NCI-H345 treated with DMSO at 0.1 percent for 48 hours (cell line): ENCODE measurements around the gene ZBTB8B.
"Not testable (repeated sequence)": the region's sequence is repeated elsewhere in the genome, so short reads cannot be mapped to it uniquely, and the experiment has no call there.

Experiments used
- DNase-seq: peaks from one replicate; lab custom pipeline; 2025; ENCODE audit not compliant: unreplicated experiment; lab: John Stamatoyannopoulos, UW

The ZBTB8B gene

GRCh38 chr1:32468791-32469190 is 3.9 kb downstream of the ZBTB8B start:
- DNase-seq: no peak

GRCh38 chr1:32470431-32470830 is 5.6 kb downstream of the ZBTB8B start:
- no peak for DNase-seq

GRCh38 chr1:32470991-32471694 is 6.3 kb downstream of the ZBTB8B start:
- no peak for DNase-seq

- no peak for DNase-seq
Observed at GRCh38 chr1:32471695-32472362, 7.0 kb downstream of the ZBTB8B start.

- not testable (repeated sequence) for DNase-seq
Observed at GRCh38 chr1:32472966-32473365, 8.1 kb downstream of the ZBTB8B start.

- DNase-seq: peak; percentile 55
Observed at GRCh38 chr1:32474954-32475353, 10.1 kb downstream of the ZBTB8B start.

- no peak for DNase-seq
Observed at GRCh38 chr1:32480003-32480402, 15.1 kb downstream of the ZBTB8B start.

GRCh38 chr1:32480761-32481160 is 15.9 kb downstream of the ZBTB8B start:
- no peak for DNase-seq

GRCh38 chr1:32481788-32482187 is 16.9 kb downstream of the ZBTB8B start:
- not testable (repeated sequence) for DNase-seq

GRCh38 chr1:32485554-32486255 is 20.8 kb downstream of the ZBTB8B start:
- no peak for DNase-seq

- no peak for DNase-seq
Observed at GRCh38 chr1:32486463-32487113, 21.7 kb downstream of the ZBTB8B start.

GRCh38 chr1:32487182-32487581 is 22.3 kb downstream of the ZBTB8B start:
- no peak for DNase-seq

- no peak for DNase-seq
Observed at GRCh38 chr1:32489774-32490454, 25.0 kb downstream of the ZBTB8B start.

GRCh38 chr1:32491386-32491785 is 26.5 kb downstream of the ZBTB8B start:
- DNase-seq: no peak

GRCh38 chr1:32494196-32494595 is 29.3 kb downstream of the ZBTB8B start:
- no peak for DNase-seq

GRCh38 chr1:32494711-32495337 is 30.0 kb downstream of the ZBTB8B start:
- no peak for DNase-seq

GRCh38 chr1:32496127-32496526 is 31.3 kb downstream of the ZBTB8B start:
- DNase-seq: no peak

- no peak for DNase-seq
Observed at GRCh38 chr1:32498751-32499150, 33.9 kb downstream of the ZBTB8B start.

GRCh38 chr1:32500387-32501209 is 35.7 kb downstream of the ZBTB8B start:
- DNase-seq: peak; percentile 48

GRCh38 chr1:32501865-32502264 is 37.0 kb downstream of the ZBTB8B start:
- DNase-seq: no peak
